RPMI8226 (cell line): Measurements from ENCODE around the gene KRTAP17-1.
"Not testable (repeated sequence)": the region's sequence is repeated elsewhere in the genome, so short reads cannot be mapped to it uniquely, and the experiment has no call there.

Source experiments
- DNase-seq: peaks from one replicate; pipeline ENCODE4 v3.0.0-alpha.2; 2015

KRTAP17-1 gene

DNA sequence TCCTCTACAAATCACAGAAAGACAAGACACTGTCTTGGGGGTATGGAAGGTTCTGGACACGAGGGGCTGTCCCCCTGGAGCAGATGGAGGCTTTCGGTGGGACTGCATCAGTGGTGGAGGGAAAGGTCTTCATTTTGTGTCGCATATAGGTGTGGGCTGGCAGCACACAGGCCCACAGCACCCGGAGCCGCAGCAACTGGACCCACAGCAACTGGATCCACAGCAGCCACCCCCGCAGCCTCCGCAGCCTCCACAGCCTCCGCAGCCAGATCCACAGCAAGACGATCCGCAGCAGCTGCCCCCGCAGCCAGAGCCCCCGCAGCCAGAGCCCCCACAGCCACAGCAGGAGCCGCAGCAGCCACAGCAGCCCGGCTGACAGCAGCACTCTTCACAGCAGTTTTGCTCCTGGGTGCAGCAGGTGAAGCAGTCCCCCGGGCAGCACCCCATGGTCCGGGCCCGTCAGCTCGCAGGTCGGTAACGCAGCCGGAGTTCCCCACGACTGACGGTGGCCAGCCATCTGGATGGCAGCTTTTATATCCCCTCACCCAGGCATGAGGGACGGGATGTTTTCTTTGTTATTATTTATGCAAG, at the start of gene KRTAP17-1:
TSS of gene KRTAP17-1 (minus strand) at position 507 of the 591 bp plus-strand sequence. CDS start at position 447, 60 bp downstream.
- no peak for DNase-seq

GRCh38 chr17:41363881-41364280, 48.4 kb upstream of the KRTAP17-1 start:
- no peak for DNase-seq

GRCh38 chr17:41360296-41360995, 44.9 kb upstream of the KRTAP17-1 start:
- DNase-seq = no peak

DNA sequence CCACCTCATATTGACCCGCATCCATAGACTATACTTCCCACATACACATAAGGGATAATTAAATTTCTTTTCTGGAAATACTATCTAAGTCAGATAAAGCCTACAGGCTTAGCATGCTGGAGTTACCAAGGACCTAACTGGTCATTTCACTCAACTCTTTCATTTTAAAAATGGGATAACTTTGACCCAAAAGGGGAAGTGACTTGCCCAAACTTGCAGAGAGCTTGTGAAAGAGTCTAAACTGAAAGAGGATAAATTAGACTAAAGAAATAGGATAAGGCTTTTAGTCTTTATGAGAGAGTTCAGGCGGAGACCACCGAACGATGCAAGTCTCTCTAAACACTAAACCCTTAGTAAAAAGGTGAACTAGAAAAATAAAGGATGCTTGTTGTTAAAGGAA, 39.0 kb upstream of the KRTAP17-1 start:
- no peak for DNase-seq

DNA sequence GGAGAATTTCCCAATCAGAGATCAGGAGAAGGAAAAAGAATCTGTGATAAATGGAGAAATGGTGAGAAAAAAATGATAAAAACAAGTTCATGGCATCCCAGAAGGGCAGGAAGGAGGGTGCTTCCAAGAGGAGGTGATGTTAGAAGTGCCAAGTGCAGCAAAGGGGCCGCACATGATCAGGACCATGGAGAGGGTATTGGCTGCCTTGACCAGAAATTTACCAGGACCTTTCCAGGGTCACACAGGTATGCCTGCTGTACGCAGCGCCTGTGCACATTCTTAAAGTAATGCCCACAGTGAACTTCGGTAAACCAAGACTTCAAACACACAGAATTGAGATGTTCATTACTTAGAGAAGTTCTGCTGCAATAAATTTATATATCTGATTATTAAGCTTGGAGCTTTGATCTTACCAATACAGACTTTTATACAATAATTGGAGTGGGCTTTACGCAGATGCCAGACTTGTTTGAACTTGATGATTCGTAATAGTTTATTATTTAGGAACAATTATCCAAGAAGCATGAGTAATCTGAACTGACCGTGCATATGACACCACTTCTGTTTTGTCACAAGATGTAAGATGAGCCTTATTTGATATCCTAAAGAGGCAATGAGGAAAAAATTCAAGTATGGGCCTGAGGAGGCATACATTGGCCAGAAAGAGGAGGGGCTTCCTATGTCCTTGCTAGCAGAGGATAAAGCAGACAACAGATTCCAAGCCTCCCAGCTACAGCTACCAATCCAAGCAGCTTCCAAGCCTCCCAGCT, 37.3 kb upstream of the KRTAP17-1 start:
- no peak for DNase-seq

- no peak for DNase-seq
Observed at GRCh38 chr17:41351177-41351576, 35.7 kb upstream of the KRTAP17-1 start.

DNA sequence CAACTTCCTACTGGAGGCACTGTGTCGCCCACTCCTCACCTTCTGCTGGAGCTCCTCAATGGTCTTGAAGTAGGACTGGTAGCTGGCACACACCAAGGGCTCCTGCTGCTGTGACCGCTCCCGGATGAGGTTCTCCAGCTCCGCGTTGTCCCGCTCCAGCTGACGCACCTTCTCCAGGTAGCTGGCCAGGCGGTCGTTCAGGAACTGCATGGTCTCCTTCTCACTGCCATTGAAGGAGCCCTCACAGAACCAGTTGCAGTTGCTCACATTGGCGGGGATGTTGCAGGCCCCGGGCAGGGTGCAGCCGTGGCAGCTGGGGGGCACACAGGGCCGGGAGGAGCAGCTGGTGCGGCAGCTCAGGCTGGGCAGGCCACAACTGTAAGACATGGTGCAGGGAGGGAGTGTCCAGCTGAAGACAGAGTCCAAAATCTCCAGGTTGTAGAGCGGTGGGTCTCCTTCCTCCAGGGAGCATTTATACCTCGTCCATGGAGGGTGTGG, 34.9 kb upstream of the KRTAP17-1 start, which contains the start of gene KRT33A:
TSS of gene KRT33A (minus strand) at position 448 of the 498 bp plus-strand sequence. CDS start at position 387, 61 bp downstream.
- not testable (repeated sequence) for DNase-seq

DNA sequence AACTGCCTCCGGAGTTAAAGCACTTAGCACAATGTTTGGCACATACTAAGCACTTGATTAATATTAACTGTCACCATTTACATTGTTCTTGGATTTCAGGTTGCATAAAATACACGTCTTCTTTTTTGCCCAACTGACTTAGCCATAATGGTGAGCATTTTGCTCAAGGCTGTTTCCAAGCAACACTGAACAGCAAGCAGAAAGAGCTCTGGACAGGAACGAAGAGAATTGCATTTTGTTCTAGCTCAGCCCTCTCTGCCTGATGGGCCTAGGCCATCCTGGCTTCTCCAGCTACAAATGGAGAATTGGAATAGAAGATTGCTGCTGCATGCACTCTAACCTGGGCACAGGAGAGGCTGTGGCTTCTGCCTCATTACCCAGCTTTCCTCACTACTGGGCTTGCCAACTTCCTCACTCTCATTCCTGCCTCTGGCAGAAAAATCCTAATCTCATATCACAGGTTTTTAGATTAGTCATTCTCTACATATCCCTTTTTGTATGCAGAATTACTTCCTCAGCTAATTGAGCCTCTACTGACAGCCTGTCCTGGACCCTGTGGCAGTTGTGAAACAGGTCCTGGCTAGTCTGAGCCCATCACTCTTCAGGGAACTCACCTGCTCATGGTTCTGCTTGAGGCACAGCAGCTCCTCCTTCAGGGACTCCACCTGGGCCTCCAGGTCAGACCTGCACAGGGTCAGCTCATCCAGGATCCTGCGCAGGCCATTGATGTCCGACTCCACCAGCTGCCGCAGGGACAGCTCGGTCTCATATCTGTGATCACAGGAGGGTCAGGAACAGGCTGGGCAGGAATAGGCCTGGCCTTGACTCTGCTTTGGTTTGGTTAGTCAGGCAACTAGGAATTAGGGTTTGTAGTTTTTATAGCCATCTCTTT, 32.6 kb upstream of the KRTAP17-1 start:
- DNase-seq = no peak

- DNase-seq = not testable (repeated sequence)
Observed at GRCh38 chr17:41346421-41346820, 30.9 kb upstream of the KRTAP17-1 start.

DNA sequence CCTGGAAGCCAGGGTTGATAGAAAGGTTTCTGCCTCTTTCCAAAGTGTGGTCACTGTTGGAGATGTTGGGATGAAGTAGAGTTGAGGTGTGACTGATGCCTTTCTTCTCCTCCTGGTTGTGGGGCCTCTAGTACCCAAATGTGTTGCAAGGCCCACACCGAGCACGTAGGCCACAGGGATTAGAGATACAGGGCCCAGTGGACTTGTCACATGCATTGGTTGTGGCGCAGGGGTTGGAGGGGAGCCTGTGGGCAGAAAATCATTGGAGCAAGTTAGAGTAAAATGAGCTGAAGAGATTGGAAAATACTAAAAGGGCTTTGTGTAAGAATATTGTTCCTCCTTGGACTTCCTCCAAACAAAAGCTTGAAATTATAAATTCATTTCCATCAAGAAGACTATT, 30.5 kb upstream of the KRTAP17-1 start:
- DNase-seq = no peak

DNA sequence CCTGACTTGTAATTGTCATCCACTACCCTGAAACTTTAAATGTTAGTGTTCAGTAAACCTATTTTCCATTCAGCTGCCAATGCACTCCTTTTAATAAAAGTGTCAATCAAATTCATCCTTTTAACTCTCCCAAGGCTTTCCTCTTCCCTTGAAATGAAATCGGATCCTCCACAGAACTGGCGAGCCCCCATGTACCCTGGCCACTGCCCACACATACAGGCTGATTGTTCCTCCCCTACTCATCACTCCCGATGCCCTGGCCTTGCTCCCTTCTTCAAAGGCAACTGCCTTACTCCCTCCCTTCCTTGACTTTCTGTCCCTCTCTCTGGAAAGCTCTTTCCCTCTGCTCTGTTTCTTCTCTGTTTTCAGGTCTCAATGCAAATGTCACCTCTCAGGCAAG, 27.5 kb upstream of the KRTAP17-1 start:
- DNase-seq = no peak

GRCh38 chr17:41340934-41341861, 25.7 kb upstream of the KRTAP17-1 start:
- DNase-seq = peak; percentile 62

DNA sequence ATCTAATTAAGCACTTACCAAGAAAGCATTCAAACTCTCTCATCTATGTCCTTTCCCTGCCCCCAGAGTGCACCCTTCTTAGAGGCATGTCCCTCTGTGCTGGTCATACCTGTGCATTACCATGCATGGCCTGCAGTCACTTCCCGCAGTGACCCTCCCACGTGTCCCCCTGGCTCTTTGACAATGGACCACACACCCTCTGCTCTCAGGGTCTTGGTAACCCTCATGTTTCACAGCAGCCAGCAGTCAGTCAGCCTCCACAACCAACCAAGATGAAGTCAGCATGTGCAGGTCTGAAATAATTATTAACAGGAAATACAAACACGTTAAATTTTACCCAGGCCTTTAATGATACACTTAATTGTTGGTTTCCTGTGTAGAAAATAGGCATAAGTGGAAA, 25.0 kb upstream of the KRTAP17-1 start:
- DNase-seq = peak; percentile 48

DNA sequence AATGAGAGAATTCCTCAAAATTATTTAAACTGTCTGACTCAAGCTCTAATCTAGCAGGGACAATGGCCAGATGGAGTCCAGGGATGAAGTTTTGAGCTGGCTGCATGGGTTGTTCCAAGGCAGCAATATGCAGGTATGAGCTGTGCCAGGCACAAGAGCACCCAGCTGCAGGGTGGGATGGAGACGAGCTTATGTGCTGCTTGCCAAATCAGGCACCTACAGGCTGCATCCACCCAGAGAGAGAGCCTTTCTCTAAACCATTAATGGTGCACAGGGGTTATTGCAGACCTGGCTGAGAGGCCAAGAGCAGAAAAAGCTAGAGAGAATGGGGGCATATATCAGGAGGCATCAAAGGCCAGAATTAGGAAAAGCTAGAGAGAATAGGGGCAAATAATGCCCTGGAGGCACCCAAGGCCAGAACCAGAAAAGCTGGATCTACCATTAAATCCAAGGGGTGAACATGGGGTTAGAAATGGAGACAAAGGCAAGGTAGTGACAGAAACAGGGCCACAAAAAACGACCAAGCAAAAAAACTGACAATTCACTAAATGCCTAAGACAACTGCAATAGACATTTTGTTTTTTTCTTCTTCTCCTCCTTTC, 24.2 kb upstream of the KRTAP17-1 start:
- DNase-seq = peak; percentile 55

- peak; percentile 95 for DNase-seq
Observed at GRCh38 chr17:41338961-41339485, 23.5 kb upstream of the KRTAP17-1 start.

DNA sequence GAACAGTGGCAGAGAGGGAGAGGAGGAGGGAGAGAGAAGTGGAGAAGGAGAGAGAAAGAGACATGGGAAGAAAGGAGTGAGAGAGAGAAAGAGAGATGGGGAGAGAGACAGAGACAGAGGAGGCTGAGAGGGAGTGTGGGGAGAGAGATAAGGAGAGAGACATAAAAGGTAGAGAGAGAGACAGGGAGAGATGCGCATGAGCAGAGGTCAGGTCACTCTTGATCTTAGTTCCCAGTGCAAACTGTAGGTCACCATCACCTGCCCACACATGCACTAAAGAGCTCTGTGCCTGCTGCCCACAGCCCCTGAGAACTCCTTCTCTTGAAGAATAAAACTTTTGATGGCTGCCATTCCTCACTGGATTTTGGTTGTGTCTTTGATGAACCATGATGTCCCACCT, 20.2 kb upstream of the KRTAP17-1 start:
- DNase-seq = no peak

GRCh38 chr17:41334385-41335305, 19.1 kb upstream of the KRTAP17-1 start:
- DNase-seq = peak; percentile 52

DNA sequence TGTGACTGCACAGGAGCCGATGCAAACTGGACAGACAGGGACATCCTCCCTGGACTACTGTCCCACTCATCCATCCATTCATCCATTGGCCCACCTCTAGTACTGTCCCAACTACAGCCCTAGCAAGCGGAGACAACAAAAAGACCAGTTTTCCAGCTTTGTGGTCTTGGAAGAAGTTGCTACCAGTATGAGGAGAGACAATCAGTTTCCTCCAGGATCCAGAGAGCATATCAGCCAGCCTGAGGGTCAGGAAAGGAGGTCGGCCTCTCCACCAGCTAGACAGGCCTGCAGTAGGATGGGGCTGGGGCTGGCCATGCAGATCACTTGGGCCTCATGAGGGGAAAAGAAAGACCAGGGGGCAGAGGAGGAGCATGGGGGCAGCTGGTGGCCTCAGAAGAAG, 18.3 kb upstream of the KRTAP17-1 start:
- DNase-seq = no peak

DNA sequence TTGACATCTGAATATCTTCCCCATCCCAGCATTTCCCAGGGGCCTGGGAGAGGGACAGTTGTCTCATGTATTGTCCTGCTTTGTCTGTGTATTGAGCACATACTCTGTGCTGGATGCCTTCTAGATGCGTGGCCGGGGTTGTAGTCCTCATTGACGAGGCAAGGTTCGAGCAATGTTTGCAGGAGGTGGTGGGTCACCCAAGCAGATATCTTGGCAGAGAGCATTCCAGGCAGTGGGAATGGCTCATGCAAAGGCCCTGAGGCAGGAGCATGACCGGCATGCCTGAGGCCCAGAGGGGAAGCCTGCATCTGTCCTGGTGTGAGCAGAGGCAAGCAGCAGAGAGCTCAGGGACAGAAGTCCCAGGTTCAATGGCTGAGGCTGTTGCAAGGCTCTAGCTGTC, 17.6 kb upstream of the KRTAP17-1 start:
- DNase-seq = no peak

- no peak for DNase-seq
Observed at GRCh38 chr17:41332239-41332638, 16.7 kb upstream of the KRTAP17-1 start.
